GM18502 (cell line): ENCODE data around the gene KIZ.

Experiments used
- ATAC-seq: cut with Tn5 transposase; IDR thresholded peaks from one replicate; pipeline ENCODE4 v1.9.1; 2021; ENCODE audit warnings: mild to moderate bottlenecking; ENCODE audit not compliant: unreplicated experiment, poor library complexity

The KIZ gene

GRCh38 chr20:21133917-21134622, 8.2 kb downstream of the KIZ start:
- no peak for ATAC-seq

- no peak for ATAC-seq
Measured at GRCh38 chr20:21134883-21135493, 9.1 kb downstream of the KIZ start.

GRCh38 chr20:21136015-21136732, 10.3 kb downstream of the KIZ start:
- no peak for ATAC-seq

DNA sequence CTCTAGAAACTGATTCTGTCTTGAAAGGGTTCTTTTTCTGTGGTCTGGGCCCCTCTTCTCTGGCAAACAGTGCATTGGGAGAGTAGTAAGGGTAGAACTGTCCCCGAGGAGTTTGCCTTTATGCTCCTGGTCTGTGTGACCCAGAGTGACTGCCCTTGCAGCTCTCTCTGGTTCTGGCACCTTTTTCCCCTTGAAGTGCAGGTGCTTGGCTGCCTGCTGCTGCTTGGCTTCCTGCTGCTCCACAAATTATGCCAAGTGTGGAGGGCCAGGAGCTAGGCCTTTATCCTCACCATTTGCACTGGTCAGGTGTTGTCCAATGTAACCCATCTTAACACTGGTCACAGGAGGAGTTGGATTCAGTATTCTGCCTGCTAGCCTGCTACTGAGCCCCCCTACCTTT, 11.2 kb downstream of the KIZ start:
- ATAC-seq: no peak

DNA sequence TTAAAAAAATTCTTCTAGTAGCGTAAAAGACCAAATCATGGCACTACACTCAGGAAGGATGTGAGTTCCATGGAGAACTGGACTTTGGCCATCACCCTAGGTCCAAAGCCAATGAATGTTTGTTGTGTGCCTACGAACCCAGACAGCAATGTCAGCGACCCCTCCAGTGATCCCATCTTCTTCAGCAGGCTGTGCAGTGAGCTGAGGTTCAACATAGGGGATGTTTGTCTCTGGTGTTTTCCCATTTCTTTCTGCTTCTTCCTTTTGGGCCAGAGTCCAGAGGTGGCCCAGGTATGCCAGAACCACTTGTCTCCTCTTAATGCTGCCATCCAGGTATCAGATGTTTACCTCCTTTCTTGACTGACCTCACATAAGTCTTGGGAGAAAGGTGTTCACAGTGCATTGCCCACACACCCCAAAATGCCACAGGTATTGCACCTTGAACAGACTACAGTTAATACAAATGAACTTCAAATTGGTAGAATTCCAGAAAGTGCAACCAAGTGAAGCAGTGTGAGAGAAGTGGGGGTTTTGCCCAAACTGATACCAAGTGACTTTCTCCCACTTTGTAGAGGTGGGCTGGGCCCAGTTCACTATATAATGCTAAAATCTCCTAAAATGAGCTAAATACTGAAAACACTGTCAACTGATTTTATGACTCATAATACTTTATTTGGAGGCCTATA, 14.1 kb downstream of the KIZ start:
- ATAC-seq: no peak

DNA sequence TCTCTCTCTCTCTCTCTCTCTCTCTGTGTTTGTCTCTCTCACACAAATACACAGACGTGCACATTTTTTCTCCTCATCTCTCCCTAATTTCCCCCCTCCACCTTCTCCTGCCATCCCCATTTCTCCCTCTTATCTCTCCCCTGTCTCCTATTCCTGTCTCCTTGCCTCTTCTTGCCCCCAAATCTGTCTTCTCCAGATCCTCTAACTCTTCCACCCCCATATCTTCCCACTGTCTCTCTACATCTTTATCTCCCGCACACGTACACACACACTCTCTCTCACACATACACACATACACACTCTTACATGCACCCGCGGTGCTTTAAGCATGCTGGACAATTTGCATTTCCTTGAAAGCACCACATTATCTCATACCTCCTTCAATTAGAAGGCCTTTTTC, 15.9 kb downstream of the KIZ start:
- no peak for ATAC-seq

DNA sequence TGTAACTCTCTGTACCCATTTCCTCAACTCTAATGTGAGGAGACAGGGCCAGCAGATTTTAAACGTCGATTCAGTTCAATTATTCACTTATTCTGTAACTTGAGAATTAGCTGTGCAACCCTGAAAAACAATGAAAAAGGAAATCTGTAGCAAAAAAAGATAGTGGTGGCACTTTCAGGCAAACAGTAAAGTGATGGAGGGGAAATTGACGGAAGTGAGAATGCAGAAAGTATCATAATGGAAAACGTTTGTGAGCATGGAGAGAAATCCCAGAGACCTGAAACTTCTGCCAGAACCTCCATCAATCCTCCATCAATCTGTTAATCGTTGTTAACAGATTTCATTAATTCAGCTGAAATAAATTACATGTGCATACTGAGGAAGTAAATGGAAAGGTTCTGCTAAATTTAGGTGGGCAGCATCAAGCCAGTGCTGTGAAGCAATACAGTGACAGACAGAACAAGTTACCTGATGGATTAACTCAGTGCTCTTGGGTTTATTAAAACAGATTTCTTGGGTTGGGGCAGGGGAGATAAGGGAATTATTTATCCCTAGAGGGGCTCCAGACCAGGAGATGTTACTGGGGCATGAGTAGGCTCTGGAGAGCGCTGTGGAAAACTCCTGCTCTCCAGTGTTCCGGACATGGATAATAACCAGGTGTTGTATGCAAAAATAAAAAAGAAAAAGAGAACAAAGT, 17.5 kb downstream of the KIZ start:
- no peak for ATAC-seq

GRCh38 chr20:21145424-21145823, 19.5 kb downstream of the KIZ start:
- no peak for ATAC-seq

GRCh38 chr20:21146215-21146614, 20.3 kb downstream of the KIZ start:
- no peak for ATAC-seq

DNA sequence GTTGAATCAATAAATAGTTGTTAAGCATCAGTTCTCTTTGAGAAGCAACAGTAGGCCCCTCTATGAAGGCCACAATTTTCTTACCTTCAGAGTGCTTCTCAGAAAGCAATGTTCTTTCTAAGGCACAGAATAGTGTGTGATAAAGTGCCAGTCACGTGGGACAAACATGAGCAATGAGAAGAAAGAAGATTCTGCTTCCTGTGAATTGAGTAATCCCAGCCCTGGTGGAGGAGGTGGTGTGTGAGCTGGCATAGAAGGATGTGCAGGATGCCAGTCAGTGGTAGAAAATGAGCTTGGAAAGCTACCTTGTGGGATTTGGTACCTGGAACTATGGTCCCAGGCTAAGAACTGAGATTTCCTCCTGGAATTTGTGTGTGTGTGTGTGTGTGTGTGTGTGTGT, 21.7 kb downstream of the KIZ start:
- no peak for ATAC-seq

DNA sequence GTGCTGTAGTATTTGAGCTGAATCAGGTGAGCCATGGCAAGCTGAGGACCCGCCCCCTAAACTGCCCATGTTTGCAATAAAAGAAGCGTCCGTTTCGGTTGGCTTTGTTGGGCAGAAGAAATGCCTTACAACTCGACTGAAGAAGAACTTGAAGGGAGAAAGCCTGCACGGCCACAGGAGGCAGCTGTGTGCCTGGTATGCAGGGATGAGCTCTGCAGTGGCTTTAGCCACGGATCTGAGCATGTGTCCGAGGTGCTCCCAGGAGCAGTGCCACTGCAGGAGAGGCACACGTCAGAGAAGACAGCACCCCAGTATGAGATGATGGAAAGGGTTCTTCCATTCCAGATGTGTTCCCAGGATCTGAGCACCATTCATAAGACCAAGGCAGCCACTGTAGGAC, 23.5 kb downstream of the KIZ start:
- ATAC-seq: no peak

DNA sequence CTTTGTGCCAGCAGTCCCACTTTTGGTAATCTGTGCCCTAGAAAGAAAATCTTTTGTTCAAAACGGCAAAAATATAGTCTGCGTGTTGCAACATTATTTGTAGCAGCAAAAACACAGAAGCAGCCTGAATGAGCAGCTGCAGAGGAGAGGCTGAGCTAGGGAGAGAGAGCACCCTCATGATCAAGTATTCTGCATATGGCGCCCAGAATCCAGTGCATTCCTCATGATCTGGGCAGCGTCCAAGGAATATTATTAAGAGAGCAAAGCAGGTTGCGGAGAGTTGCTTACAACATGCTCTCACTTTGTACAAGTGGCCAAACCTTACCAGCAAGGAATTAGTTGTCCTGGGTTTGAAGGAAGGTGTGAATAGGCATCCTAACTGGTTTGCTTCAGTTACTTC, 25.9 kb downstream of the KIZ start:
- ATAC-seq: no peak

DNA sequence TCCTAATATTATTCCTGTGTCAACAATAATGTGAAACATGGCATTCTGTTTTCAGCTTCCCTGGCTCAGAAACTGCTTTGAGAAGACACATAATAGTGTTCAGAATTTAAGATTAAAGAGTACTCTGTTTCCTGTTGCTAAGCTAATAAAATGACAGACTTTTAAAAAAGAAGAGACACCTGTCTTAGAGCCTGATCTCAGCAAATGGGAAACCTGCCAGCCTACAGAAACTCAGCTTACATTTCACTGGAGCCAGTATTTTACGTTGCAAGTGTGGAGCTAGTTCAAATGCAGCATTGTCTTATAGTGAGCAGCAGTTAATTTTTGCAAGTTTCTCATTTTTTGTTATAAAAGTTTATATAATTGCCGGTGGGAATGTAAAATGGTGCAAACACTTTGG, 28.8 kb downstream of the KIZ start:
- no peak for ATAC-seq

GRCh38 chr20:21155268-21155667, 29.4 kb downstream of the KIZ start:
- ATAC-seq: no peak

- no peak for ATAC-seq
Measured at GRCh38 chr20:21156266-21156665, 30.4 kb downstream of the KIZ start.

- no peak for ATAC-seq
Measured at GRCh38 chr20:21157006-21157405, 31.1 kb downstream of the KIZ start.

- ATAC-seq: no peak
Measured at GRCh38 chr20:21159658-21160380, 33.9 kb downstream of the KIZ start.

GRCh38 chr20:21161926-21162325, 36.0 kb downstream of the KIZ start:
- no peak for ATAC-seq

- ATAC-seq: no peak
Measured at GRCh38 chr20:21162631-21163030, 36.7 kb downstream of the KIZ start.

GRCh38 chr20:21166801-21167200, 40.9 kb downstream of the KIZ start:
- no peak for ATAC-seq
